Left kidney (tissue), 2 donors: ENCODE measurements around the gene NARF. TPM values are rescaled to one million over a fixed set of nuclear protein-coding genes. Genes with fewer than 3 reads are reported as not detected.
A peak's percentile ranks its signal among the peaks of the same experiment; 100 is the strongest.

Experiments
- DNase-seq: peaks from one replicate; pipeline ENCODE4 v3.0.0-alpha.2; 2013
- polyA plus RNA-seq: library from polyadenylated mRNA; unstranded; fragments of 120-200 nt; gene quantifications from one replicate; pipeline ENCODE4 v1.2.1, GENCODE V29; 2013; ENCODE audit not compliant: insufficient read length

NARF gene
- polyA plus RNA-seq, 1 donor, result 98.1 TPM

- DNase-seq, result no peak
Observed at GRCh38 chr17:82468692-82469091, 10.2 kb downstream of the NARF start.

GRCh38 chr17:82470065-82470464, 11.5 kb downstream of the NARF start:
- DNase-seq, result no peak

GRCh38 chr17:82474223-82475010, 15.9 kb downstream of the NARF start:
- DNase-seq, result no peak

- DNase-seq, result no peak
Observed at GRCh38 chr17:82475458-82475857, 16.9 kb downstream of the NARF start.

GRCh38 chr17:82477934-82478333, 19.4 kb downstream of the NARF start:
- no peak for DNase-seq

- DNase-seq, result no peak
Observed at GRCh38 chr17:82479602-82480001, 21.1 kb downstream of the NARF start.

GRCh38 chr17:82480318-82480717, 21.8 kb downstream of the NARF start:
- DNase-seq, result no peak

GRCh38 chr17:82483204-82483660, 24.7 kb downstream of the NARF start:
- DNase-seq, result no peak

- no peak for DNase-seq
Observed at GRCh38 chr17:82483836-82484235, 25.3 kb downstream of the NARF start.

- no peak for DNase-seq
Observed at GRCh38 chr17:82486231-82487094, 27.9 kb downstream of the NARF start.

- no peak for DNase-seq
Observed at GRCh38 chr17:82487910-82488309, 29.4 kb downstream of the NARF start.

GRCh38 chr17:82489117-82489516, 30.6 kb downstream of the NARF start:
- DNase-seq, result no peak

- DNase-seq, result no peak
Observed at GRCh38 chr17:82489851-82490511, 31.4 kb downstream of the NARF start.

GRCh38 chr17:82490512-82491195, 32.1 kb downstream of the NARF start:
- no peak for DNase-seq

- DNase-seq, result no peak
Observed at GRCh38 chr17:82491196-82491530, 32.6 kb downstream of the NARF start.

GRCh38 chr17:82491533-82491932, 33.0 kb downstream of the NARF start:
- no peak for DNase-seq

GRCh38 chr17:82492643-82493225, 34.2 kb downstream of the NARF start:
- no peak for DNase-seq

- no peak for DNase-seq
Observed at GRCh38 chr17:82493226-82493781, 34.8 kb downstream of the NARF start.

- DNase-seq, result peak; percentile 79
Observed at GRCh38 chr17:82494236-82495055, 35.9 kb downstream of the NARF start.

GRCh38 chr17:82495844-82496528, 37.4 kb downstream of the NARF start:
- no peak for DNase-seq
